ENCODE results near the gene POU6F1. TPM values are rescaled to one million over a fixed set of nuclear protein-coding genes. Genes with fewer than 3 reads are reported as not detected.
A peak's percentile ranks its signal among the peaks of the same experiment; 100 is the strongest.

The POU6F1 gene
- total and polyA plus RNA-seq, 10 of the 15 experiments (the other 5 are each of a cell fraction or from before 2014, with no cell fraction given), result 0.26 to 4.2 (median 1.2) TPM

DNA sequence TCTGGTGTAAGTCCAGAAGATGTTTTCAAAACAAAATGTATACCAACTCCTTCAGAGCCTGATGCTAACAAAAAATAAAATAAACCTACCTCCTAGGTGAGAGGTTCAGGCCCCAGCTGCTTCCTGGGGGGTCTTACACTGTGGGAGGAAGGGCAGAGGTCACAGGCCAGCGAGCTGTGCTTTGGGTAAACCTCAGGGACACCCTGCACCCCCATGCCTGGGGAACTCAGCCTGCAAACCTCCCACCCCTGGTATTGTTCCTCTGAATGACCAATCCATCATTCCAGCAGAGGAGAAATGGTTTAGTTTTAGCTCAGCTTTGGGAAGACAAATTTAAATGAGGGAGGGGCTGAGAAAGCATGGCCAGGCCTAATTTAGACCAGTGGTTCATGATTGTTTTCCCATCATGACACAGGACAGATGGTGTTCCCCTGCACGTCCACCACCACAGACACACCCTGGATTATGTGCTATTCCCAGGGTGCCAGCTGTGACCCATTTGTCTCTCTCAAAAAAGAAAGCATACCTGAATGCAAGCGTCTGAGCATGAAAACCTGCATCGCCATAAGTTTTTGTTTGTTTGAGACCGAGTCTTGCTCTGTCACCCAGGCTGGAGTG lies 30.4 kb downstream of the POU6F1 start:
- no peak for ATAC-seq
- no peak for FAIRE-seq

More for the DNA sequence above, 30.4 kb downstream of the POU6F1 start:
- H3K79me2 ChIP-seq (ENCODE audit: control insufficient read depth, insufficient read depth, low read length), result no peaks in the 10 kb centered on the region
- H3K27me3 ChIP-seq (replicated peaks in 1 of 2; ENCODE audit: control insufficient read depth in 2 of 2, insufficient read depth in 2 of 2, low read length in 1 of 2), result no peaks in the 10 kb centered on the region
- H4K20me1 ChIP-seq (ENCODE audit: control insufficient read depth, insufficient read depth), result no peaks in the 10 kb centered on the region
- H3K27ac ChIP-seq (ENCODE audit: control insufficient read depth, insufficient read depth), result peak overlapping the region; percentile 70
- SMC1A ChIA-PET (ENCODE audit: uncharacterized antibody, unreplicated experiment), result interaction anchor here (1.0 to 3.2 kb wide), 10 partner anchors 9 to 154 kb away, joined by 3 to 11 read pairs (median 4); partner anchors contain the start of genes LETMD1 and POU6F1
- H2AFZ ChIP-seq (ENCODE audit: control insufficient read depth, low read depth, low read length), result peak overlapping the region; percentile 40
- RAD21 ChIA-PET (ENCODE audit: unreplicated experiment), result interaction anchor here (1.2 to 1.3 kb wide), 3 partner anchors 8 to 105 kb away, joined by 3 to 5 read pairs (median 5); partner anchors contain the start of gene CSRNP2
- WGBS (ENCODE audit: insufficient coverage, insufficient replicate concordance, low lambda C conversion rate, missing lambda C conversion rate), result 49% methylated on average over 5 of the region's 5 CpGs
- TF ChIP-seq CREM (IDR thresholded peaks at IDR 0.05; ENCODE audit: low read depth) (no peak), NR2F1 (conservative IDR thresholded peaks at IDR 0.05) (peak; percentile 67), SRF (IDR thresholded peaks at IDR 0.05; ENCODE audit: low read depth in 2 of 2, low read length in 2 of 2) (no peak), MEF2A (IDR thresholded peaks at IDR 0.05; ENCODE audit: insufficient read depth, low read depth, low read length) (no peak), BMI1 (IDR thresholded peaks at IDR 0.05; ENCODE audit: borderline replicate concordance) (no peak)
- TF ChIP-seq, protein P1, sequence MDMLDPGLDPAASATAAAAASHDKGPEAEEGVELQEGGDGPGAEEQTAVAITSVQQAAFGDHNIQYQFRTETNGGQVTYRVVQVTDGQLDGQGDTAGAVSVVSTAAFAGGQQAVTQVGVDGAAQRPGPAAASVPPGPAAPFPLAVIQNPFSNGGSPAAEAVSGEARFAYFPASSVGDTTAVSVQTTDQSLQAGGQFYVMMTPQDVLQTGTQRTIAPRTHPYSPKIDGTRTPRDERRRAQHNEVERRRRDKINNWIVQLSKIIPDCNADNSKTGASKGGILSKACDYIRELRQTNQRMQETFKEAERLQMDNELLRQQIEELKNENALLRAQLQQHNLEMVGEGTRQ (IDR thresholded peaks at IDR 0.05; ENCODE audit: borderline replicate concordance, low read depth, low read length), result no peak
- TF ChIP-seq, protein P2, sequence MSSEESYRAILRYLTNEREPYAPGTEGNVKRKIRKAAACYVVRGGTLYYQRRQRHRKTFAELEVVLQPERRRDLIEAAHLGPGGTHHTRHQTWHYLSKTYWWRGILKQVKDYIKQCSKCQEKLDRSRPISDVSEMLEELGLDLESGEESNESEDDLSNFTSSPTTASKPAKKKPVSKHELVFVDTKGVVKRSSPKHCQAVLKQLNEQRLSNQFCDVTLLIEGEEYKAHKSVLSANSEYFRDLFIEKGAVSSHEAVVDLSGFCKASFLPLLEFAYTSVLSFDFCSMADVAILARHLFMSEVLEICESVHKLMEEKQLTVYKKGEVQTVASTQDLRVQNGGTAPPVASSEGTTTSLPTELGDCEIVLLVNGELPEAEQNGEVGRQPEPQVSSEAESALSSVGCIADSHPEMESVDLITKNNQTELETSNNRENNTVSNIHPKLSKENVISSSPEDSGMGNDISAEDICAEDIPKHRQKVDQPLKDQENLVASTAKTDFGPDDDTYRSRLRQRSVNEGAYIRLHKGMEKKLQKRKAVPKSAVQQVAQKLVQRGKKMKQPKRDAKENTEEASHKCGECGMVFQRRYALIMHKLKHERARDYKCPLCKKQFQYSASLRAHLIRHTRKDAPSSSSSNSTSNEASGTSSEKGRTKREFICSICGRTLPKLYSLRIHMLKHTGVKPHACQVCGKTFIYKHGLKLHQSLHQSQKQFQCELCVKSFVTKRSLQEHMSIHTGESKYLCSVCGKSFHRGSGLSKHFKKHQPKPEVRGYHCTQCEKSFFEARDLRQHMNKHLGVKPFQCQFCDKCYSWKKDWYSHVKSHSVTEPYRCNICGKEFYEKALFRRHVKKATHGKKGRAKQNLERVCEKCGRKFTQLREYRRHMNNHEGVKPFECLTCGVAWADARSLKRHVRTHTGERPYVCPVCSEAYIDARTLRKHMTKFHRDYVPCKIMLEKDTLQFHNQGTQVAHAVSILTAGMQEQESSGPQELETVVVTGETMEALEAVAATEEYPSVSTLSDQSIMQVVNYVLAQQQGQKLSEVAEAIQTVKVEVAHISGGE (CRISPR knock-in tag; IDR thresholded peaks at IDR 0.05), result no peak
- TF ChIP-seq, protein P3, sequence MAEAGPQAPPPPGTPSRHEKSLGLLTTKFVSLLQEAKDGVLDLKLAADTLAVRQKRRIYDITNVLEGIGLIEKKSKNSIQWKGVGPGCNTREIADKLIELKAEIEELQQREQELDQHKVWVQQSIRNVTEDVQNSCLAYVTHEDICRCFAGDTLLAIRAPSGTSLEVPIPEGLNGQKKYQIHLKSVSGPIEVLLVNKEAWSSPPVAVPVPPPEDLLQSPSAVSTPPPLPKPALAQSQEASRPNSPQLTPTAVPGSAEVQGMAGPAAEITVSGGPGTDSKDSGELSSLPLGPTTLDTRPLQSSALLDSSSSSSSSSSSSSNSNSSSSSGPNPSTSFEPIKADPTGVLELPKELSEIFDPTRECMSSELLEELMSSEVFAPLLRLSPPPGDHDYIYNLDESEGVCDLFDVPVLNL (IDR thresholded peaks at IDR 0.05; ENCODE audit: low read depth, low read length), result no peak
- in situ Hi-C loops (cut with MboI) (no loop called here), intact Hi-C loops (cut with micrococcal nuclease; ENCODE audit: unreplicated experiment) (no loop called here)
- no peak for DNase-seq (ENCODE audit: low read depth, low spot score)
- peaks cover 31% of the 10 kb centered on the region for H3K4me1 ChIP-seq (ENCODE audit: control insufficient read depth, insufficient read depth, low read length)
- H3K4me3 ChIP-seq, result no peak overlapping the region
- no peak overlapping the region for H3K9ac ChIP-seq (ENCODE audit: control insufficient read depth, insufficient read depth, low read length)
- peak overlapping the region; percentile 86 for H3K4me2 ChIP-seq (ENCODE audit: control insufficient read depth, insufficient read depth)
- POLR2A ChIA-PET, result interaction anchor here (0.6 to 2.8 kb wide), 6 partner anchors 13 to 104 kb away, joined by 3 to 14 read pairs (median 4); partner anchors contain the start of genes CSRNP2 and DAZAP2
- H3K36me3 ChIP-seq (ENCODE audit: control insufficient read depth in 2 of 2, insufficient read depth in 2 of 2, low read length in 1 of 2), result no peaks in the 10 kb centered on the region
- CTCF ChIA-PET, result interaction anchor here (1.0 to 1.8 kb wide), 5 partner anchors 13 to 139 kb away, joined by 3 to 5 read pairs (median 3); partner anchors contain the start of genes DAZAP2 and LETMD1
- no peaks in the 10 kb centered on the region for H3K9me3 ChIP-seq (replicated peaks; ENCODE audit: control insufficient read depth, insufficient read depth, low read length)
- no TSS peak for BruUV-seq (replicated peaks)
